ENCODE results near the gene OSR1. TPM values are rescaled to one million over a fixed set of nuclear protein-coding genes. Genes with fewer than 3 reads are reported as not detected.

The OSR1 gene
- total RNA-seq, 1 donor from 2014 or later = not detected

DNA sequence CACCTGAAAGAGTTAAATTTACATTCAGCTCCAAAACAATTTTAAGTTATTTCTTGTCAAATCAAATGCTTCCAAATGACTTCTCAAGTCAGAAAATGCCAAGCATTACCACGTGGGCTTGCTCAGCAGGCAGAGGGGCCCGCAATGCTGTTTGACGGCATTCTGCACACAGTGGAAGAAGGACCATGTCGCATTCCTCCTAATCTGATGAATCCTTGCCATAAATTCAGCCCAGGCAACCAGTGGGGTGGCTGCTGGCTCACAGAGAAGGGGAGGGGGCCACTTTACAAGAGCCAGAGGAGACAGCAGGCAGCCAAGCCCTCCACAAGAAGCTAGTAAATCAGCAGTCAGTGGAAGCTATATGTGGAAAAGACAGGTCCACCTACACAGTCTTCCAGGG is 56.7 kb downstream of the OSR1 start:
- no peak for ATAC-seq (ENCODE audit: low read depth)
- no peaks in the 10 kb centered on the region for H3K27me3 Mint-ChIP-seq
- H3K4me1 Mint-ChIP-seq = no peaks in the 10 kb centered on the region
- H3K27ac Mint-ChIP-seq = no peak overlapping the region
- no peak overlapping the region for H3K4me3 Mint-ChIP-seq
- DNase-seq = no peak
- TF ChIP-seq CTCF (IDR thresholded peaks at IDR 0.05) = no peak
- ChIA-PET POLR2A (no interaction called here), CTCF (interaction anchor here (1.0 kb wide), 1 partner anchor 28 kb away, joined by 3 read pairs; no protein-coding TSS in a partner anchor)
- intact Hi-C loops (cut with micrococcal nuclease) = no loop called here
- no peaks in the 10 kb centered on the region for H3K9me3 Mint-ChIP-seq
- H3K36me3 Mint-ChIP-seq (ENCODE audit: low read depth) = peaks cover 1% of the 10 kb centered on the region
